H1 (cell line): ENCODE measurements around the gene ECT2L.

Experiments used
- CEBPB ChIP-seq: IDR thresholded peaks from 2 replicates; pipeline ENCODE4 v1.6.1; 2012; ENCODE audit warnings: low read depth, low read length
- CHD1 ChIP-seq: IDR thresholded peaks from 2 replicates; pipeline ENCODE4 v1.6.1; 2012; ENCODE audit warnings: low read depth, low read length, improper control_type of control experiment
- CTCF ChIP-seq, 3 experiments: IDR thresholded peaks; 1 replicate in 2 of 3; 2 replicates in 1 of 3; pipeline versions ENCODE4 v1.5.1 to v1.6.1; 2011; ENCODE audit warnings: low read length in 3 of 3, mild to moderate bottlenecking in 3 of 3, inconsistent platforms in 2 of 3, low read depth in 1 of 3, moderate library complexity in 1 of 3; ENCODE audit not compliant: insufficient read depth in 1 of 3; ENCODE audit errors: control extremely low read depth in 1 of 3
- EZH2 ChIP-seq: fragments of 200-600 bp; sonication (generic); IDR thresholded peaks from 2 replicates; pipeline ENCODE4 v1.7.1; 2012; ENCODE audit warnings: low read depth, mild to moderate bottlenecking, moderate library complexity, low read length, inconsistent platforms; ENCODE audit not compliant: severe bottlenecking
- GABPA ChIP-seq: IDR thresholded peaks from 2 replicates; pipeline ENCODE4 v1.6.1; 2011; ENCODE audit warnings: mild to moderate bottlenecking, low read length, moderate library complexity, borderline replicate concordance; ENCODE audit not compliant: insufficient read depth
- MAFK ChIP-seq: IDR thresholded peaks from 2 replicates; pipeline ENCODE4 v1.6.1; 2012; ENCODE audit warnings: low read depth, mild to moderate bottlenecking, improper control_type of control experiment, low read length
- POLR2A ChIP-seq, 2 experiments: IDR thresholded peaks; 1 replicate in 1 of 2; 2 replicates in 1 of 2; pipeline ENCODE4 v1.6.1; 2011; ENCODE audit warnings: low read depth in 2 of 2, low read length in 2 of 2, mild to moderate bottlenecking in 2 of 2; ENCODE audit errors: control extremely low read depth in 1 of 2
- YY1 ChIP-seq: IDR thresholded peaks from 2 replicates; pipeline ENCODE4 v1.6.1; 2011; ENCODE audit warnings: low read depth, mild to moderate bottlenecking, low read length

DNA sequence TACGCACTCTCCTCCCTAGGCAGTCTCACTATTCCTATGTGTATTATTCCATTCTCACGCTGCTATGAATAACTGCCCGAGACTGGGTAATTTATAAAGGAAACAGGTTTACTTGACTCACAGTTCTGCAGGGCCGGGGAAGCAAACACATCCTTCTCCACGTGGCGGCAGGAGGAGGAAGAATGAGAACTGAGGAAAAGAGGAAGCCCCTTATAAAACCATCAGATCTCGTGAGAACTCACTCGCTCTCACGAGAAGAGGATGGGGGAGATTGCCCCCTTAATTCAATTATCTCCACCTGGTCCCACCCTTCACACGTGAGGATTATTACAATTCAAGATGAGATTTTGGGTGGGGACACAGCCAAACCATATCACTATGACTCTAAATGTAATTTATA, 61.9 kb downstream of the ECT2L start:
- TF ChIP-seq EZH2 = no peak
- TF ChIP-seq GABPA = no peak
- no peak for TF ChIP-seq YY1
- no peak for TF ChIP-seq CEBPB
- TF ChIP-seq CTCF (IDR thresholded peaks at IDR 0.05; ENCODE audit: control extremely low read depth in 1 of 3, insufficient read depth in 1 of 3, low read depth in 1 of 3, low read length in 3 of 3) = no peak
- TF ChIP-seq MAFK = no peak
- no peak for TF ChIP-seq POLR2A (IDR thresholded peaks at IDR 0.05; ENCODE audit: control extremely low read depth in 1 of 2, low read depth in 2 of 2, low read length in 2 of 2)
- TF ChIP-seq CHD1 = no peak
